H9 (cell line): Measurements from ENCODE around the gene LSM7. TPM values are rescaled to one million over a fixed set of nuclear protein-coding genes. Genes with fewer than 3 reads are reported as not detected.

Source experiments
- DNase-seq: peaks from one replicate; pipeline ENCODE4 v3.0.0-alpha.2; 2017
- H2AFZ ChIP-seq: one replicate; pipeline ENCODE4 v1.6.1; 2013; ENCODE audit warnings: mild to moderate bottlenecking, low read length, control low read depth, moderate library complexity
- H2AK5ac ChIP-seq: 2 replicates; pipeline ENCODE4 v1.6.1; 2013; ENCODE audit warnings: low read length, control low read depth, mixed read lengths; ENCODE audit not compliant: insufficient read length
- H2BK120ac ChIP-seq: one replicate; pipeline ENCODE4 v1.6.1; 2013; ENCODE audit warnings: low read depth, mild to moderate bottlenecking, low read length, control low read depth, inconsistent platforms; ENCODE audit not compliant: poor library complexity, severe bottlenecking
- H2BK12ac ChIP-seq: 2 replicates; pipeline ENCODE4 v1.6.1; 2013; ENCODE audit warnings: low read length, control low read depth, mixed read lengths, low read depth; ENCODE audit not compliant: insufficient read length
- H2BK15ac ChIP-seq: 2 replicates; pipeline ENCODE4 v1.6.1; 2013; ENCODE audit warnings: low read depth, low read length, control low read depth
- H2BK20ac ChIP-seq: one replicate; pipeline ENCODE4 v1.6.1; 2013; ENCODE audit warnings: low read depth, mild to moderate bottlenecking, low read length, control low read depth, inconsistent platforms; ENCODE audit not compliant: poor library complexity, severe bottlenecking
- H2BK5ac ChIP-seq: 2 replicates; pipeline ENCODE4 v1.6.1; 2013; ENCODE audit warnings: low read length, control low read depth, mixed read lengths; ENCODE audit not compliant: insufficient read length
- H3K14ac ChIP-seq: 2 replicates; pipeline ENCODE4 v1.6.1; 2013; ENCODE audit warnings: low read length, control low read depth; ENCODE audit not compliant: insufficient read depth
- H3K18ac ChIP-seq: 2 replicates; pipeline ENCODE4 v1.6.1; 2013; ENCODE audit warnings: low read depth, mild to moderate bottlenecking, mixed read lengths, low read length, control low read depth; ENCODE audit not compliant: insufficient read length
- H3K23ac ChIP-seq: 2 replicates; pipeline ENCODE4 v1.6.1; 2013; ENCODE audit warnings: low read length, control low read depth, mixed read lengths, low read depth; ENCODE audit not compliant: insufficient read length
- H3K23me2 ChIP-seq: 2 replicates; pipeline ENCODE4 v1.6.1; 2013; ENCODE audit warnings: low read depth, mild to moderate bottlenecking, mixed read lengths, low read length, control low read depth; ENCODE audit not compliant: insufficient read length, poor library complexity, severe bottlenecking
- H3K27ac ChIP-seq: 2 replicates; pipeline ENCODE4 v1.5.1; 2013; ENCODE audit warnings: low read length, control low read depth, mixed read lengths, low read depth; ENCODE audit not compliant: insufficient read length
- H3K27me3 ChIP-seq: 2 replicates; pipeline ENCODE4 v1.6.1; 2013; ENCODE audit warnings: low read length, control low read depth, inconsistent platforms; ENCODE audit not compliant: insufficient read depth
- H3K4ac ChIP-seq: 2 replicates; pipeline ENCODE4 v1.6.1; 2013; ENCODE audit warnings: low read depth, mild to moderate bottlenecking, control low read depth, inconsistent platforms, low read length, moderate library complexity
- H3K4me1 ChIP-seq: 2 replicates; pipeline ENCODE4 v1.6.1; 2013; ENCODE audit warnings: low read length, control low read depth, inconsistent platforms; ENCODE audit not compliant: insufficient read depth
- H3K4me2 ChIP-seq: 2 replicates; pipeline ENCODE4 v1.6.1; 2013; ENCODE audit warnings: low read length, control low read depth, mixed read lengths; ENCODE audit not compliant: insufficient read length, insufficient read depth
- H3K56ac ChIP-seq: 2 replicates; pipeline ENCODE4 v1.6.1; 2013; ENCODE audit warnings: low read depth, mild to moderate bottlenecking, mixed read lengths, low read length, control low read depth; ENCODE audit not compliant: insufficient read length
- H3K79me1 ChIP-seq: 2 replicates; pipeline ENCODE4 v1.6.1; 2013; ENCODE audit warnings: low read depth, mild to moderate bottlenecking, moderate library complexity, low read length, control low read depth, inconsistent platforms; ENCODE audit not compliant: insufficient read depth, poor library complexity, severe bottlenecking
- H3K79me2 ChIP-seq: 2 replicates; pipeline ENCODE4 v1.6.1; 2013; ENCODE audit warnings: low read length, control low read depth, inconsistent platforms; ENCODE audit not compliant: insufficient read depth
- H3K9ac ChIP-seq: 2 replicates; pipeline ENCODE4 v1.6.1; 2013; ENCODE audit warnings: low read length, control low read depth, mixed read lengths; ENCODE audit not compliant: insufficient read length; ENCODE audit errors: extremely low read depth
- H3K9me3 ChIP-seq: one replicate; pipeline ENCODE4 v1.6.1; 2013; ENCODE audit warnings: low read depth, low read length, inconsistent platforms; ENCODE audit not compliant: control insufficient read depth
- H3T11ph ChIP-seq: one replicate; pipeline ENCODE4 v1.6.1; 2013; ENCODE audit warnings: mild to moderate bottlenecking, low read length, control low read depth, inconsistent platforms
- H4K20me1 ChIP-seq: one replicate; pipeline ENCODE4 v1.6.1; 2013; ENCODE audit not compliant: control insufficient read depth, insufficient read length, insufficient read depth
- H4K5ac ChIP-seq: 2 replicates; pipeline ENCODE4 v1.6.1; 2013; ENCODE audit warnings: low read depth, mild to moderate bottlenecking, mixed read lengths, low read length, control low read depth; ENCODE audit not compliant: insufficient read length
- H4K8ac ChIP-seq: replicated peaks from 2 replicates; pipeline ENCODE4 v1.6.1; 2013; ENCODE audit warnings: low read length, control low read depth, mixed read lengths, low read depth; ENCODE audit not compliant: insufficient read length
- H4K91ac ChIP-seq: 2 replicates; pipeline ENCODE4 v1.6.1; 2013; ENCODE audit warnings: low read depth, mild to moderate bottlenecking, moderate library complexity, mixed read lengths, low read length, control low read depth; ENCODE audit not compliant: insufficient read length
- H3K27ac Mint-ChIP-seq, 3 experiments: 2 replicates in 2 of 3; 3 replicates in 1 of 3; pipeline ENCODE4 v1.8.0; 2020 to 2021; ENCODE audit warnings: mixed read lengths in 3 of 3, mild to moderate bottlenecking in 1 of 3, moderate library complexity in 1 of 3
- H3K27me3 Mint-ChIP-seq: 2 replicates; pipeline ENCODE4 v1.8.0; 2021; ENCODE audit warnings: low read depth, mild to moderate bottlenecking, moderate library complexity, mixed read lengths
- H3K36me3 Mint-ChIP-seq, 3 experiments: 2 replicates in 2 of 3; 3 replicates in 1 of 3; pipeline ENCODE4 v1.8.0; 2020 to 2021; ENCODE audit warnings: low read depth in 3 of 3, mixed read lengths in 3 of 3; ENCODE audit not compliant: insufficient read depth in 1 of 3
- H3K4me1 Mint-ChIP-seq, 2 experiments: 2 replicates each; pipeline ENCODE4 v1.8.0; 2020; ENCODE audit warnings: mixed read lengths in 2 of 2
- H3K4me3 Mint-ChIP-seq, 2 experiments: 2 replicates in 1 of 2; 3 replicates in 1 of 2; pipeline ENCODE4 v1.8.0; 2020 to 2021; ENCODE audit warnings: mild to moderate bottlenecking in 2 of 2, mixed read lengths in 2 of 2, moderate library complexity in 1 of 2
- H3K9me3 Mint-ChIP-seq, 2 experiments: 2 replicates in 1 of 2; 3 replicates in 1 of 2; pipeline ENCODE4 v1.8.0; 2020; ENCODE audit warnings: mild to moderate bottlenecking in 2 of 2, mixed read lengths in 2 of 2, moderate library complexity in 1 of 2
- WGBS: extraction: QIAGEN DNeasy Blood & Tissue Kit; methylation state at CpG from one replicate; pipeline ENCODE4 v1.1.7; 2013; ENCODE audit warnings: missing lambda C conversion rate, low lambda C conversion rate, mixed read lengths; ENCODE audit not compliant: insufficient read length; ENCODE audit errors: extremely low coverage; 5-methylcytosine and 5-hydroxymethylcytosine counted together
- total RNA-seq: library from RNA; stranded (reverse); gene quantifications from 2 replicates; pipeline ENCODE4 v1.2.1, GENCODE V29; 2021
- TF ChIP-seq, protein P1 (sequence below): fragments of 200-600 bp; sonication (generic); conservative IDR thresholded peaks from 3 replicates; pipeline ENCODE4 v1.8.0; 2021; ENCODE audit warnings: antibody characterized with exemption, mild to moderate bottlenecking

Gene LSM7
- total RNA-seq, 1 experiment from 2014 or later: 187 TPM

GRCh38 chr19:2372076-2372612 is 43.8 kb upstream of the LSM7 start:
- H3K27me3 ChIP-seq: no peaks in the 10 kb centered on the region
- no CpG with 5 or more reads among the region's 11 CpGs for WGBS
- no peak overlapping the region for H4K91ac ChIP-seq
- no peak overlapping the region for H2BK5ac ChIP-seq
- no peaks in the 10 kb centered on the region for H3K79me1 ChIP-seq
- Mint-ChIP-seq H3K9me3 (peaks cover 0 to 5% of the 10 kb centered on the region in 2 experiments; a peak in 4 of 5 replicates), H3K27me3 (peaks cover 31% of the 10 kb centered on the region), H3K4me1 (peaks cover 4 to 9% of the 10 kb centered on the region in 2 experiments; a peak in 2 of 4 replicates), H3K36me3 (no peaks in the 10 kb centered on the region; a peak in 1 of 7 replicates), H3K27ac (no peak overlapping the region), H3K4me3 (no peak overlapping the region)
- no peak overlapping the region for H3K4ac ChIP-seq
- no peak overlapping the region for H2BK20ac ChIP-seq
- no peaks in the 10 kb centered on the region for H4K20me1 ChIP-seq
- H3K14ac ChIP-seq: no peak overlapping the region
- no peak overlapping the region for H3K18ac ChIP-seq
- H3K4me1 ChIP-seq: no peaks in the 10 kb centered on the region
- H3K23ac ChIP-seq: no peak overlapping the region
- no peak overlapping the region for H3K27ac ChIP-seq
- no peak overlapping the region for H3K56ac ChIP-seq
- no peak overlapping the region for H2BK15ac ChIP-seq
- H3K79me2 ChIP-seq: no peaks in the 10 kb centered on the region
- no peak for DNase-seq
- no peaks in the 10 kb centered on the region for H3K23me2 ChIP-seq
- no peak overlapping the region for H2AK5ac ChIP-seq
- H3K4me2 ChIP-seq: no peak overlapping the region
- no peak overlapping the region for H2BK12ac ChIP-seq
- H4K5ac ChIP-seq: no peak overlapping the region
- H3K9me3 ChIP-seq: no peaks in the 10 kb centered on the region
- TF ChIP-seq, protein P1, sequence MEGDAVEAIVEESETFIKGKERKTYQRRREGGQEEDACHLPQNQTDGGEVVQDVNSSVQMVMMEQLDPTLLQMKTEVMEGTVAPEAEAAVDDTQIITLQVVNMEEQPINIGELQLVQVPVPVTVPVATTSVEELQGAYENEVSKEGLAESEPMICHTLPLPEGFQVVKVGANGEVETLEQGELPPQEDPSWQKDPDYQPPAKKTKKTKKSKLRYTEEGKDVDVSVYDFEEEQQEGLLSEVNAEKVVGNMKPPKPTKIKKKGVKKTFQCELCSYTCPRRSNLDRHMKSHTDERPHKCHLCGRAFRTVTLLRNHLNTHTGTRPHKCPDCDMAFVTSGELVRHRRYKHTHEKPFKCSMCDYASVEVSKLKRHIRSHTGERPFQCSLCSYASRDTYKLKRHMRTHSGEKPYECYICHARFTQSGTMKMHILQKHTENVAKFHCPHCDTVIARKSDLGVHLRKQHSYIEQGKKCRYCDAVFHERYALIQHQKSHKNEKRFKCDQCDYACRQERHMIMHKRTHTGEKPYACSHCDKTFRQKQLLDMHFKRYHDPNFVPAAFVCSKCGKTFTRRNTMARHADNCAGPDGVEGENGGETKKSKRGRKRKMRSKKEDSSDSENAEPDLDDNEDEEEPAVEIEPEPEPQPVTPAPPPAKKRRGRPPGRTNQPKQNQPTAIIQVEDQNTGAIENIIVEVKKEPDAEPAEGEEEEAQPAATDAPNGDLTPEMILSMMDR: no peak
- H2BK120ac ChIP-seq: no peak overlapping the region
- H3K9ac ChIP-seq: no peak overlapping the region
- H2AFZ ChIP-seq: no peak overlapping the region
- no peak overlapping the region for H3T11ph ChIP-seq
- H4K8ac ChIP-seq: no peak overlapping the region
